ENCODE measurements around the gene LPAR5.
"Not testable (repeated sequence)": the region's sequence is repeated elsewhere in the genome, so short reads cannot be mapped to it uniquely, and the experiment has no call there.

Gene LPAR5

GRCh38 chr12:6592087-6592486 is 43.7 kb downstream of the LPAR5 start:
- H3K4me3 ChIP-seq (ENCODE audit: low read depth, low read length), result no peak overlapping the region
- TF ChIP-seq, protein P1, sequence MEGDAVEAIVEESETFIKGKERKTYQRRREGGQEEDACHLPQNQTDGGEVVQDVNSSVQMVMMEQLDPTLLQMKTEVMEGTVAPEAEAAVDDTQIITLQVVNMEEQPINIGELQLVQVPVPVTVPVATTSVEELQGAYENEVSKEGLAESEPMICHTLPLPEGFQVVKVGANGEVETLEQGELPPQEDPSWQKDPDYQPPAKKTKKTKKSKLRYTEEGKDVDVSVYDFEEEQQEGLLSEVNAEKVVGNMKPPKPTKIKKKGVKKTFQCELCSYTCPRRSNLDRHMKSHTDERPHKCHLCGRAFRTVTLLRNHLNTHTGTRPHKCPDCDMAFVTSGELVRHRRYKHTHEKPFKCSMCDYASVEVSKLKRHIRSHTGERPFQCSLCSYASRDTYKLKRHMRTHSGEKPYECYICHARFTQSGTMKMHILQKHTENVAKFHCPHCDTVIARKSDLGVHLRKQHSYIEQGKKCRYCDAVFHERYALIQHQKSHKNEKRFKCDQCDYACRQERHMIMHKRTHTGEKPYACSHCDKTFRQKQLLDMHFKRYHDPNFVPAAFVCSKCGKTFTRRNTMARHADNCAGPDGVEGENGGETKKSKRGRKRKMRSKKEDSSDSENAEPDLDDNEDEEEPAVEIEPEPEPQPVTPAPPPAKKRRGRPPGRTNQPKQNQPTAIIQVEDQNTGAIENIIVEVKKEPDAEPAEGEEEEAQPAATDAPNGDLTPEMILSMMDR (conservative IDR thresholded peaks at IDR 0.05; ENCODE audit: low read depth, low read length), result no peak
- DNase-seq (ENCODE audit: low read depth), result no peak

GRCh38 chr12:6586569-6586968 is 49.2 kb downstream of the LPAR5 start:
- DNase-seq (ENCODE audit: low read depth); H3K4me3 ChIP-seq (ENCODE audit: low read depth, low read length): not testable (repeated sequence)

DNA sequence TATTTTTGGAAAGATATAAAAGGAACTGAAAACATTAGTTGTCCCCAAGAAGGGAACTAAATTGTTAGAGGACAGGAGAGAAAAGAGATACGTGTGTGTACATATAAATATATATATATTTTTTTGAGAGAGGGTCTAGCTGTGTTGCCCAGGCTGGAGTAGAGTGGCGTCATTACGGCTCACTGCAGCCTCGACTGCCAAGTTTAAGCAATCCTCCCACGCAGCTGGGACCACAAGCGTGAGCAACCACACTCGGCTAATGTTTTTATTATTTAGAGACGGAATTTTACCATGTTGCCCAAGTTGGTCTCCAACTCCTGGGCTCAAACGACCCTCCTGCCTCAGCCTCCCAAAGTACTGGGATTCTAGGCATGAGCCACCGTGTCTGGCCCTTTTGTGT is 51.5 kb downstream of the LPAR5 start:
- TF ChIP-seq, protein P1 (conservative IDR thresholded peaks at IDR 0.05; ENCODE audit: low read depth, low read length), result no peak
- no peak for DNase-seq (ENCODE audit: low read depth)
- no peak overlapping the region for H3K4me3 ChIP-seq (ENCODE audit: low read depth, low read length)

- TF ChIP-seq, protein P1 (conservative IDR thresholded peaks at IDR 0.05; ENCODE audit: low read depth, low read length), result no peak
- no peak overlapping the region for H3K4me3 ChIP-seq (ENCODE audit: low read depth, low read length)
- no peak for DNase-seq (ENCODE audit: low read depth)
Observed at GRCh38 chr12:6582959-6583358, 52.8 kb downstream of the LPAR5 start.

DNA sequence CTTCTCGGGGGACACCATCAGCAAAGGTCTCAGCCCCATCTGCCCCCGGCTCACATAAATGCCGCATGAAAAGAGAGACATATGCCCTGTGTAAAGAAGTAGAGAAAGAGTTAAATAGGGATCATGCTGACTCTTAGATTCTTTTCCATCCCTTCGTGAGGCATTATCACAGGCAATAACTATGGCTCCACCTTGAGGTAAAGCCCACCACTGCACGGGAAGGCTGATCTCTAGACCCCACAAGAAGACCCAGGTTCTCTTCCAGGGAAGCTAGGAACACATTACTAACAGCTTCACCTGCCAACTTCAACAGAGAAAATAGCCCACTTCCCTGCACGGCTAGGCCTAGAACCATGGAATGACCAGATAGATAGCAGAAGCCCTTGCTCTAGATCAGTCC is 53.6 kb downstream of the LPAR5 start:
- no peak overlapping the region for H3K4me3 ChIP-seq (ENCODE audit: low read depth, low read length)
- DNase-seq (ENCODE audit: low read depth), result no peak
- TF ChIP-seq, protein P1 (conservative IDR thresholded peaks at IDR 0.05; ENCODE audit: low read depth, low read length), result peak; percentile 48

DNA sequence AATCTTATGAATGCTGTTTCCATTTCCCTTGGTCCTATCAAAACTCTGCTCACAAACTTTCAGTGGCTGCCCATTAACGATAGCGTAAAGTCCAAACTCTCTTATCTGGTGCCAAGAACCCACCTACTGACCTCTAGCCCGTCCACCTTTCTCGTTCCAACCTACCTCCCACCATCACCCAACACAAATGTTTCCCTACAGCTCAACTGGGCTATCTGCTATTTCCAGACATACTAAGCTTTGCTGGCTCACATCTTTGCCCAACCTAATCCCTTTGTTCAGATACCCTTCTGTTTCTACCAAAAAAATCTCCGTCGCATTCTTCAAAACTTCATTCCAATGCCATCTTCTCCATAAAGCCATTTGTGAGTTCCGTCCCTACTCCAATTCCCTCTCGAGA is 60.1 kb downstream of the LPAR5 start:
- TF ChIP-seq, protein P1 (conservative IDR thresholded peaks at IDR 0.05; ENCODE audit: low read depth, low read length), result no peak
- DNase-seq (ENCODE audit: low read depth), result no peak
- no peak overlapping the region for H3K4me3 ChIP-seq (ENCODE audit: low read depth, low read length)

DNA sequence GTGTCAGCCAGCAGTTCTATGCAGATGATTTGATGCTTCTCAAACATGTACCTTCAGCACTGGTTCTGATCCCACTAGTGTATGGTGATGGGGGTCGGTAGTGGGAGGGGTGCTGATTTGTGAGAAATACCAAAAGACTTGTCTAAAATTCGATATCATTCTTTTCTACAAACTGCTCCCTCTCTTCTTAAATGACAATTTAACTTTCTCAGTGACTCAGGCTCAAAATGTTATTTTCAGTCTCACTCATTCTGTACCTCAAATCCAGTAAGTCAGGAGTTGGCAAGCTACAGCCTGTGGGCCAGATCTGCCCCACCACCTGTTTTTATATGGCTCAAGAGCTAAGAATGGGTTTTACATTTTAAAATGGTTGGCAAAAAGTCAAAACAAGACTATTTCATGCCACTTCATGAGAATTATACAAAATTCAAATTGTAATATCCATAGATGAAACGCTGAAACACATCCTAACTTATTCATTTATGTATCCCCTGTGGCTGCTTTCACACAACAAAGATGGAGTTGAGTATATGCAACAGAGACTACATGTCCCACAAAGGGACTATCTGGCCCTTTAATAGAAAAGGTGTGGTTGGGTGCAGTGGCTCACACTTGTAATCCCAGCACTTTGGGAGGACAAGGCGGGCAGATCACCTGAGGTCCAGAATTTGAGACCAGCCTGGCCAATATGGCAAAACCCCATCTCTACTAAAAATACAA is 61.0 kb downstream of the LPAR5 start:
- TF ChIP-seq, protein P1 (conservative IDR thresholded peaks at IDR 0.05; ENCODE audit: low read depth, low read length), result no peak
- no peak for DNase-seq (ENCODE audit: low read depth)
- H3K4me3 ChIP-seq (ENCODE audit: low read depth, low read length), result no peak overlapping the region
